Caco-2 (cell line): ENCODE data around the gene PDGFC. TPM values are rescaled to one million over a fixed set of nuclear protein-coding genes. Genes with fewer than 3 reads are reported as not detected.

ENCODE experiments used
- BruUV-seq: library from RNA; stranded (reverse); fragments of 400-500 nt; replicated peaks from 2 replicates; lab custom pipeline; 2021; lab: Mats Ljungman, UMichigan
- CTCF ChIA-PET: fragments of 300-600 bp; sonication (Branson Sonifier 250); formaldehyde crosslinking; loops from one replicate; lab custom pipeline; 2022; ENCODE audit warnings: antibody characterized with exemption; lab: Charles Lee
- POLR2A ChIA-PET: fragments of 300-600 bp; sonication (Branson Sonifier 250); formaldehyde crosslinking; loops from one replicate; lab custom pipeline; 2022; ENCODE audit warnings: antibody characterized with exemption; lab: Charles Lee
- DNase-seq, 2 experiments: peaks; one replicate each; pipeline versions ENCODE4 v3.0.0 to v3.0.0-alpha.2; 2020 to 2022
- H3K27me3 ChIP-seq: replicated peaks from 2 replicates; pipeline ENCODE4 v1.6.0; 2011; ENCODE audit warnings: low read length; ENCODE audit not compliant: control insufficient read depth, insufficient read depth
- H3K36me3 ChIP-seq: 2 replicates; pipeline ENCODE4 v1.5.1; 2011; ENCODE audit warnings: low read length; ENCODE audit not compliant: control insufficient read depth, insufficient read depth
- H3K4me1 ChIP-seq: fragments of 250-450 bp; sonication (Bioruptor Pico); 2 replicates; pipeline ENCODE4 v1.5.1; 2020; ENCODE audit warnings: mild to moderate bottlenecking
- H3K4me3 ChIP-seq: 2 replicates; pipeline ENCODE4 v1.5.1; 2011; ENCODE audit warnings: low read depth, mild to moderate bottlenecking, control low read depth, low read length
- H3K9me3 ChIP-seq: fragments of 250-450 bp; sonication (Bioruptor Pico); 2 replicates; pipeline ENCODE4 v1.5.1; 2020; ENCODE audit warnings: mild to moderate bottlenecking, moderate library complexity
- H3K27ac Mint-ChIP-seq: one replicate; pipeline ENCODE4 v1.8.0; 2022; ENCODE audit warnings: mixed read lengths; ENCODE audit not compliant: unreplicated experiment
- H3K27me3 Mint-ChIP-seq: one replicate; pipeline ENCODE4 v1.8.0; 2022; ENCODE audit warnings: mixed read lengths; ENCODE audit not compliant: insufficient read depth, unreplicated experiment
- H3K36me3 Mint-ChIP-seq: one replicate; pipeline ENCODE4 v1.8.0; 2022; ENCODE audit warnings: mild to moderate bottlenecking, mixed read lengths; ENCODE audit not compliant: insufficient read depth, unreplicated experiment
- H3K4me1 Mint-ChIP-seq: one replicate; pipeline ENCODE4 v1.8.0; 2022; ENCODE audit warnings: low read depth, mixed read lengths; ENCODE audit not compliant: unreplicated experiment
- H3K4me3 Mint-ChIP-seq: one replicate; pipeline ENCODE4 v1.8.0; 2022; ENCODE audit warnings: mild to moderate bottlenecking, moderate library complexity, mixed read lengths; ENCODE audit not compliant: unreplicated experiment
- H3K9me3 Mint-ChIP-seq: one replicate; pipeline ENCODE4 v1.8.0; 2022; ENCODE audit warnings: mixed read lengths; ENCODE audit not compliant: unreplicated experiment
- intact Hi-C: fragments of 100-400 bp; cut with micrococcal nuclease; formaldehyde crosslinking; loops from one replicate; pipeline ENCODE4 v1.10.0; 2022; ENCODE audit not compliant: unreplicated experiment
- total RNA-seq: library from RNA; stranded (reverse); gene quantifications from 2 replicates; pipeline ENCODE4 v1.2.3, GENCODE V29; 2022
- TF ChIP-seq, protein P1 (sequence below), 2 experiments: fragments of 200-600 bp in 1 of 2; IDR thresholded peaks; 1 replicate in 1 of 2; 2 replicates in 1 of 2; pipeline versions ENCODE4 v1.5.1 to v1.8.0; 2011 to 2022; ENCODE audit warnings: antibody characterized with exemption in 1 of 2, control low read depth in 1 of 2, inconsistent platforms in 1 of 2, low read depth in 1 of 2, low read length in 1 of 2, mild to moderate bottlenecking in 1 of 2, moderate library complexity in 1 of 2; ENCODE audit not compliant: insufficient read depth in 1 of 2, severe bottlenecking in 1 of 2, unreplicated experiment in 1 of 2

PDGFC gene
- total RNA-seq, 1 experiment from 2014 or later: 9.5 TPM

DNA sequence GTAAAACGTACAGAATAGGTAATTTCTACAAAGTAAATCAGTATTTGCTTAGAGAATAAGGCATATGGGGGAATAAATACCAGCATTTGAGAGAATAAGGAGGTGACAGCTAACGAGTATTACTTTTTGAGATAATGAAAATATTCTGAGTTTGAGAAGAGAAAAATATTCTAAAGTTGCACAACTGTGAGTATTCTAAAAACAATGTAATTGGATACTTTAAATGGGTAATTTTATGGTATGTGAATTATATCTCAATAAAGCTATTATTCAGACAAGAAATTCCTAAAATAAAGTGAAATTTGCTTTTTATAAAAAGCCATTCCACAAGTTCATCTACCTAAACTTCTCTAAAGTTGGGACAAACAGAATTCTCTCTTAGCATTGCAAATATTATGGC, 62.6 kb downstream of the PDGFC start:
- no peaks in the 10 kb centered on the region for H3K4me1 Mint-ChIP-seq
- Histone ChIP-seq H3K4me3 (no peak overlapping the region), H3K4me1 (no peaks in the 10 kb centered on the region), H3K27me3 (no peaks in the 10 kb centered on the region), H3K9me3 (no peaks in the 10 kb centered on the region), H3K36me3 (no peaks in the 10 kb centered on the region)
- no peaks in the 10 kb centered on the region for H3K36me3 Mint-ChIP-seq
- H3K9me3 Mint-ChIP-seq: no peaks in the 10 kb centered on the region
- H3K4me3 Mint-ChIP-seq: no peak overlapping the region
- ChIA-PET POLR2A (no interaction called here), CTCF (no interaction called here)
- no peak for DNase-seq
- TF ChIP-seq, protein P1, sequence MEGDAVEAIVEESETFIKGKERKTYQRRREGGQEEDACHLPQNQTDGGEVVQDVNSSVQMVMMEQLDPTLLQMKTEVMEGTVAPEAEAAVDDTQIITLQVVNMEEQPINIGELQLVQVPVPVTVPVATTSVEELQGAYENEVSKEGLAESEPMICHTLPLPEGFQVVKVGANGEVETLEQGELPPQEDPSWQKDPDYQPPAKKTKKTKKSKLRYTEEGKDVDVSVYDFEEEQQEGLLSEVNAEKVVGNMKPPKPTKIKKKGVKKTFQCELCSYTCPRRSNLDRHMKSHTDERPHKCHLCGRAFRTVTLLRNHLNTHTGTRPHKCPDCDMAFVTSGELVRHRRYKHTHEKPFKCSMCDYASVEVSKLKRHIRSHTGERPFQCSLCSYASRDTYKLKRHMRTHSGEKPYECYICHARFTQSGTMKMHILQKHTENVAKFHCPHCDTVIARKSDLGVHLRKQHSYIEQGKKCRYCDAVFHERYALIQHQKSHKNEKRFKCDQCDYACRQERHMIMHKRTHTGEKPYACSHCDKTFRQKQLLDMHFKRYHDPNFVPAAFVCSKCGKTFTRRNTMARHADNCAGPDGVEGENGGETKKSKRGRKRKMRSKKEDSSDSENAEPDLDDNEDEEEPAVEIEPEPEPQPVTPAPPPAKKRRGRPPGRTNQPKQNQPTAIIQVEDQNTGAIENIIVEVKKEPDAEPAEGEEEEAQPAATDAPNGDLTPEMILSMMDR (IDR thresholded peaks at IDR 0.05; ENCODE audit: insufficient read depth in 1 of 2, low read depth in 1 of 2, low read length in 1 of 2, severe bottlenecking in 1 of 2, unreplicated experiment in 1 of 2): no peak
- no peak overlapping the region for H3K27ac Mint-ChIP-seq
- intact Hi-C loops: no loop called here
- H3K27me3 Mint-ChIP-seq: no peaks in the 10 kb centered on the region
- no TSS peak for BruUV-seq

DNA sequence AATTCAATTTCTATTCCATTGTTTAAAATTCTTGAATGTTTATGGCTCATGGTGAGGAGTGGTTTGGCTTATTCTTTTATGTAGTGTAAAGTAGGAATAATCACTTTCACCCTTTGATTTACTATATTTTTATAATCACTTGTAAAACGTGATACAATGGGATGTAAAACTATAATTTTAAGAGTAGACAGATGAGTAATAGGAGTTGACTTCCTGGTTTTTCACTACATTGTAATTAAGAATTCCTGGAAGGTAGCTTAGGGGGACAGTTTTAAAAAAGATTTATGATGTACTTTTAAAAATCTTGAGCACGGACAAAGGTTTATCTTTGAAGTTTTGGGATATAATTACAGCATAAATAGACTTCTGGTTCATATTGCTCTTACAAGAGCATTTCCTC, 65.3 kb downstream of the PDGFC start:
- Mint-ChIP-seq H3K27me3 (no peaks in the 10 kb centered on the region), H3K9me3 (no peaks in the 10 kb centered on the region), H3K27ac (no peak overlapping the region), H3K4me1 (no peaks in the 10 kb centered on the region), H3K36me3 (no peaks in the 10 kb centered on the region), H3K4me3 (no peak overlapping the region)
- TF ChIP-seq, protein P1 (IDR thresholded peaks at IDR 0.05; ENCODE audit: insufficient read depth in 1 of 2, low read depth in 1 of 2, low read length in 1 of 2, severe bottlenecking in 1 of 2, unreplicated experiment in 1 of 2): no peak
- no peak overlapping the region for H3K4me3 ChIP-seq
- no peaks in the 10 kb centered on the region for H3K36me3 ChIP-seq
- H3K4me1 ChIP-seq: no peaks in the 10 kb centered on the region
- intact Hi-C loops: no loop called here
- H3K9me3 ChIP-seq: no peaks in the 10 kb centered on the region
- ChIA-PET POLR2A (no interaction called here), CTCF (no interaction called here)
- no peak for DNase-seq
- no peaks in the 10 kb centered on the region for H3K27me3 ChIP-seq
- BruUV-seq: no TSS peak

DNA sequence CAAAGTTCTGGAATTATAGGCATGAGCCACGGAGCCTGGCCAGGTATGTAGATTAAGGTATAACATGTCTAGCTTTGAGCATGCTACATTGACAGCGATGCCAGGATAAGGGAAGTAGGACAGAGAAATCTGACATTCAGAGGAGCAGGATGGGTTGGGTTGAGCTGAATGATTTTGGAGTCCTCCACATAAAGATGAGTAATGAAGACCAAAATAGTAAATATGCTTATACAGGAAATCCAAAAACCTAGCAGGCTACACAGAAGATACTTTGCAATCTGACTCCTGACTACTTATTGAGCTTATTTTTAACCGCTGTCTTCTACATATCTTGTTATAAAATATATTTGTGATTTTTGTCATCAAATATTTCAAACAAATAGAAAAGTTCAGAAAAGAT, 69.7 kb downstream of the PDGFC start:
- Mint-ChIP-seq H3K4me3 (no peak overlapping the region), H3K36me3 (no peaks in the 10 kb centered on the region), H3K27me3 (no peaks in the 10 kb centered on the region), H3K27ac (no peak overlapping the region), H3K4me1 (no peaks in the 10 kb centered on the region), H3K9me3 (no peaks in the 10 kb centered on the region)
- ChIA-PET CTCF (no interaction called here), POLR2A (no interaction called here)
- BruUV-seq: no TSS peak
- DNase-seq: no peak
- H3K36me3 ChIP-seq: no peaks in the 10 kb centered on the region
- no peak overlapping the region for H3K4me3 ChIP-seq
- TF ChIP-seq, protein P1 (IDR thresholded peaks at IDR 0.05; ENCODE audit: insufficient read depth in 1 of 2, low read depth in 1 of 2, low read length in 1 of 2, severe bottlenecking in 1 of 2, unreplicated experiment in 1 of 2): no peak
- no peaks in the 10 kb centered on the region for H3K27me3 ChIP-seq
- H3K4me1 ChIP-seq: no peaks in the 10 kb centered on the region
- intact Hi-C loops: no loop called here
- no peaks in the 10 kb centered on the region for H3K9me3 ChIP-seq
